ENCODE measurements around the gene TUG1.

TUG1 gene

DNA sequence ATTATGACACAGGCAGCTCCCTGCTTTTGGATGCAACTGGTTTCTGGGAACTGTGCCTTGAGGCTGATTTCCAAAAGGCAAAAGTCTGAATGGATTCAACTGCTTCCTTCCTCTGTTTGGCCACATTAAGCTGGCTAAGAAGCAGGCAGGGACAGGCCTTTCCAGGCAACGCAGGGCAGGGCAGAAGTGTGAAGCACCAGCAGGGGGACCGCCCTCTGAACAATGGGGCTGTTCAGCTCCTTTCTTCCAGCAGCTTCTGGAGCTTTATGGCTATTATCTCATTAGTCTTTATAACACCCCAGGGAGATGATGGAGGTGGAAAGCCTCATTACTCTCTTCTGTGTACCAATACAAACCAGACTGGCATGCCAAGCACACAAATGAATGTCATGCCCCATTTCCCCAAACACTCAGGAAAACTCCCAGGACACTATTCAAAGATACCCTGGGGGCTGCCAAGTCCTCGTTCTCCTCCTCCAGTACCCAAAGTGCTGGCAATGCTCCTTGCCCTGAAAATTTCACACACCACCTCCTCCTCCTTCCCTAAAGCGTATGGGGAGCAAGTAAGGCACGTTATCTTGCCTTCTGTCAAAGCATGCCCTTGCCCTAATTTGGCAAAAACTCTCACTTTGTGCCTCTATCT lies 21.8 kb upstream of the TUG1 start:
- no peak for DNase-seq (ENCODE audit: low read depth in 4 of 4, low spot score in 1 of 4)

DNA sequence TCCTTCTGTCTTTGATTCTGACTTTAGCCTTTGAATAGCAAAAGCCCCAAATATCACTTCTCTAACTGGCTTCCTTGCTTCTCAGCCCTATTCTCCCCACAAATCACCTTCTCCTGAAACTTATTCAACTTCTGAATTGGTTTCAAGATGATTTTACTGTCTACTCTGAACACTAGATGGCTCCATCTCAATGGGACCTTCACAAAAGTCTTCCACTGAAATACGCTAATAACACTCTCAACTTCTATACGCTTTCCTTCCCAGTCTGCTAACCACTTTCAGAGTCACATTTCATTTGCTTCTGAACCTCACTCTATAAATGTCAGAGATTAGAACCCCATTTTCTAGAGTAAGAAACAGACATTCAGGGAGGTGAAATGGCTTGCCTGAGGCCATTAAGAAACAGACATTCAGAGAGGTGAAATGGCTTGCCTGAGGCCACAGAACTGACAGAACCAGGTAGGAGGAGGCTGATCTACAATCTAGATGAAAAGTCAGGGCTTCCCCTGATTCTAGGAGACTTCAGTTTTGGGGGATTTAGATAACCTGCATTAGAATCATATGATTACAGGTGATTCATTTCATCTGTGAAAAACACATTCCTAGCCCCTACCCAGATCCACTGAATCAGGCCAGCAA lies 21.1 kb upstream of the TUG1 start:
- DNase-seq (ENCODE audit: low read depth in 4 of 4, low spot score in 1 of 4): no peak

DNA sequence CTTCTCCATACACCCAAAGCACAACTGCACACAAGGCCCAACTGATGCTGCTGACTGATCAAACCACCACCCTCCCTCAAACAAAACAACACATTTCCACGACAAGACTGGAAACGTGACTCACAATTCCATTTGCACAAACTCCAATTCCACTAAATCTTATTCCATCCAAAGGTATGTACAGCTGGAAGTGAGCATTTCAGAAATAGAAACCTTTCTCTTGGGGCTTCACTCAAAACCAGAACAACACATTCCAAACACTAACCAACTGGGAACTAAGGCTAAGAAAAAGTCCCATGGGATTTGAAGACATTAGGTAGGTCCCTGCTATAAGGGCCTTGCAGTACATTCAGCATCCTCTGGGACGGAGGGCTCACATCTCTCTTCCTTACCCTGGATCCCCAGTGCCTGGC lies 20.1 kb upstream of the TUG1 start:
- no peak for DNase-seq (ENCODE audit: low read depth in 4 of 4, low spot score in 1 of 4)

DNA sequence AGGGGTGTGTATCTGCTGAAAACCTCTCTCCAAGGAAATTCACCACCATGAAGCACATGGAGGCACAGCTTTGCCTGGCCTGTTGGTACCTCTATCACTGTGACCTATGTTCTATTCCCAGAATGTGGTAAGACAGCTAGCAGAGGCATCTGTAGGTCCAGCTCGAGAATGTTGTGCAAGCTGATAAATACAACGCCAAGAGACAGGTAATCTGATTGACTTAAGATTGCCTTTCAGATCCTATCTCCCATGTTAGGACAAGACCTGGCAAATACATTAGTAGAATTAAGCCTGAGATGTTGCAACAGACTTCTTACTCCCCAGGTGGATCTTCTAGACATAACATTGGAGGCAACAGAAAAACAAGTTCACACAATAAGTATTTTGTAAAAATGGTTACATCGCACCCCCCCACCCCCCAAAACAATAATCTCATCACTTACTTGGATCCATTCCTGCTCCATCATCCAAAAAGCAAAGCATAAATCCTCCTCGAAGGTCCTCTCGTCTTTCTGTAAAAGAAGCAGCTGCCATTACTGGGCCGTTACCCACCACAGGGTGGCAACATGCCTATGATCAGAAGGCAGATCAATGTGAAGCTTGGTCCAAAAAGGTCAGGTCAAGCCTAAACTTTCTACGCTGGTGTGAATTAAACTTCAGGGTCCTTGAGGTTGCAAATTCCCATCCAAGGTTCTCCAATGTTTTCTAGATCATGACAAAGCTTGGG lies 19.0 kb upstream of the TUG1 start:
- DNase-seq (ENCODE audit: low read depth in 4 of 4, low spot score in 1 of 4): no peak

DNA sequence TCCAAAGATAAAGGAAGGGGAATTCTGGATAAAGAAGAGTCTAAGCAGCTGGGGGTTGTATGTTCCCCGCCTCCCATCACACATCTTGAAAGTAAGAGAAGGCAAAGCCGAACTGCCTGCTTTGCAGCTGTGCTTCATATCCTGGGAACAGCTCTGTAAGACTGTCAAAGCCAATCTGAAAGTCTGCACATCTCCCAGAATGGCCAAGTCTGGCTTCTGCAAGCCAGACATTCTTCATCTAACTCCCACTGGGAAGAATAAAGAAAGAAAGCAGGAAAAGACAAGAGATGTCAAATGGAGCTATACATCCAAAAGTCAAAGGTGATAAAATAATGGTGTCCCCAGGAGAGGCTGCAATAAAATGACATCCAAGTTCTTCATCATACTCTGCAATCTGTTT lies 15.9 kb upstream of the TUG1 start:
- no peak for DNase-seq (ENCODE audit: low read depth in 4 of 4, low spot score in 1 of 4)

DNA sequence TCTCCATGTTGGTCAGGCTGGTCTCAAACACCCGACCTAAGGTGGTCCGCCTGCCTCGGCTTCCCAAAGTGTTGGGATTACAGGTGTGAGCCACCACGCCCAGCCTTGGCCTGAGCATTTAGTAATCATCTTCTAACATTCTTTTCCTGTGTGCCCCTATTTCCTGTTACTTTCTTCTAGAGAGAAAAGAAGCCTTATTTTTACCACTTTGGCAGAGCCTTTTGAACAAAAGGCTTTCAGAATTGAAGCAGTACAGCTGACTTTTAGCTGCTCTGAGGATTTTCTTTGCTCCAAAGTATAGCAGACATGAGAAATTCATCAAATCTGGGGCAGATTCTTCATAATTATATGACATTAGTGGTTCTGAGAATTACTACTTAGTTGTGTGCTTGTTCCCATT lies 13.9 kb upstream of the TUG1 start:
- no peak for DNase-seq (ENCODE audit: low read depth in 4 of 4, low spot score in 1 of 4)

DNA sequence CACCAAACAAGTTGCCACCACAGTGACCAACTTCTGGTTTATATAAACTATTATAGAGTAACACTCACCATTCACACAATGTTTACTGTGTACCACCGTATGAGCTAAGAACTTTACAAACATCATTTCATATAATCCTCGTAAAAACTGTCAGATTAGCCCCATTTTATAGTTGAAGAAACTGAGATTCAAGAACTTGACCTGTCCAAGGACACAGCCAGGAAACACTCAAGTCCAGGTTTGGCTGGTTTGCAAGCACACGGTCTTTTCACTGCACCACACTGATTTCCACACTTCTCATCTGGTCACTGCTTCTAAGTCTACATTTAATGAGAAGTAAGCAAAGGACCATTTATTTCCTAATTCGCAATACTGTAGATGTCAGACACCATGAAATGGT lies 4.2 kb upstream of the TUG1 start:
- no peak for DNase-seq (ENCODE audit: low read depth in 4 of 4, low spot score in 1 of 4)

DNA sequence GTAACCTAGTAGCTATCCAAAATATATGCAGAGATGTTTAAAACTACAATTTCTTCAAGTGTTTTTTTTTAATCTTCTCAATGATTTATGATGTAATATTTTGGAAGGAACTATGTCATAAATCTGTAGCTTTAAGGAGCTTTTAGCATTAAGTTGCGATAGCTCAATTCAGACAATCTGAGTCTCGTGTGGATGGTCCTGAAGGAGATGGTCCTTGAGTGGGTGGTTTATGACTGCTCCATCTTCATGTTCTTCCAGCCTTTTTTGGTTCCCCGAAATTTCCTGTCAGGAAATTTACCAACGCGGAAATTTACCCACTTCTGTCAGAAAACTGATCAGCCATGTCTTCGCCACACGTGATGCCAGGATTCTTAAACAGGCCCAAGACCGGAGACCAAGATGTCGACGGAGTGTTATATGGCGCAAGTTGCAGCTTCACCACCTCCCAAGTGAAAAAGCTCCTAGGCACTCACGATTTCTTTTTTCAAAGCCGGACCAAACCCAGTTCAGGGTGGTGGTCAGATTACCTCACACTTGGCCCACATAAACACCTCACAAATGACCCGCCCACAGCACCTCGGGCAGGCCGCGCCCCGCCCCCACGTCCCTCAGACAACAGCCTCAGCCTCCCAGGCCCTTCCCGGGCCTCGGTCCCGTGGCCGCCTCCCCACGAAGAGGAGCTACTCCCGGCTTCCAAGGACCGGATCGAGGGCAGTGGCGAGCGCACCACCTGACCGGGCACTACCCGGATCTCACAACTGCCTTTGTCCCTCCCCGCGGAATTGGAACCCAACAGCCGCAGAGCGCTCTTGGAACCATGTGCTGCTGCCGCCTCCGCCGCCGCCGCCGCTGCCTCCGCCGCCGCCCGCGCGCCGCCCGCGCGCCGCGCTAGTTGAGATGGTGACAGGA lies 796 bp upstream of the TUG1 start, which contains the start of gene MORC2:
Gene MORC2, minus strand, starts transcription at position 760 of the 909 bp plus-strand sequence. CDS start 885 bp downstream, outside the sequence.
- no peak for DNase-seq (ENCODE audit: low read depth in 4 of 4, low spot score in 1 of 4)

DNA sequence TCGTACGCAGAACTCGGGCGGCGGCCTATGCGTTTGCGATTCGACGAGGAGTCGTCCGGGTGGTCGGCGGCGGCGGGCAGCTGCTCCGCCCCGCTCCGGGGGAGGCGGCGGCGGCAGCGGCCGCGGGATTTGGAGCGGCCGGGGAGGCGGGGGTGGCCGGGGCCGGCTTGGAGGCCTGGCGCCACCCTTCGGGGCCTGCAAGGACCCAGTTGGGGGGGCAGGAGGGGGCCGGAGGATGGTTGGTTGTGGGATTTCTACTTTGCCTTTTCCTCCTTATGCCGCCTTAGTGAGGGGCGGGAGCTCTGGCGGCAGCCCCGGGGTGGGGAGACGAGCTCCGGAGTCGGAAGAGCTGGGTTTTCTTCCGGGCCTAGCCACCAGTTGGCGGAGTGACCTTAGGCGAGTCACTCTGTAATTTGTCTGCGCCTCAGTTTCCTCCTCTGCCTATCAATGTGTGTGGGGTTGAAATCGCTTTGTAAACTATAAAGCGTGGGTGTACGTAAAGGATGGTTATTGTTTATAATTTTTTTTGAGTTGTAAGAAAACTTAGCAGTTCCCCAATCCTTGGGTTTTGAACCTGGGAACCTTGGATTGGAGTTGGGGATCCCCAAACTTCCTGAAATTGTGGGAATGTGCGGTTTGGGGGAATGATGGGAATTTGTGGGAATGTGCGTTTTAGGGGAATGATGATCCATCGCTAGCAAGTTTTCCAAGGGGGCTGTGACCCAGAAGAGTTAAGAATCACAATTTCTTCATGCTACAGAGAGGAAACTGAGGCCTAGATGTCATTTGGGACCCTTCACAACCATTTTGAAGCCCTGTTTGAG lies 679 bp downstream of the TUG1 start:
- DNase-seq (ENCODE audit: low read depth in 4 of 4, low spot score in 1 of 4): peak in 2 of 4 experiments; percentile 2 to 21

DNA sequence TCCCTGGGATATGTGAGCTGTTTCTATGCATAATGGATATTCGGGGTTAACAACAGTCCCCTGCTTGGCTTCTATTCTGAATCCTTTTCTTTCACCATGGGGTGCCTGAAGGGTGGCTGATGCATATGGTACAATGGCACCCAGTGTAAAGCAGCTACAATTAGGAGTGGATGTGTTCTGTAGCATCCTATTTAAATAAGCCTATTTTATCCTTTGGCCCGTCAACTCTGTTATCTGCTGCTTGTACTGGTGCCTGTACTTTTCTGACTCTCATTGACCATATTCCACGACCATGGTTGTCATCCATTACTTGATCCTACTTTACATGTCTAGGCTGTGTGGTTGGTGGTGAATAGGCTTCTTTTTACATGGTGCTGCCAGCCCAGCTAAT lies 1.3 kb downstream of the TUG1 start:
- no peak for DNase-seq (ENCODE audit: low read depth in 4 of 4, low spot score in 1 of 4)

DNA sequence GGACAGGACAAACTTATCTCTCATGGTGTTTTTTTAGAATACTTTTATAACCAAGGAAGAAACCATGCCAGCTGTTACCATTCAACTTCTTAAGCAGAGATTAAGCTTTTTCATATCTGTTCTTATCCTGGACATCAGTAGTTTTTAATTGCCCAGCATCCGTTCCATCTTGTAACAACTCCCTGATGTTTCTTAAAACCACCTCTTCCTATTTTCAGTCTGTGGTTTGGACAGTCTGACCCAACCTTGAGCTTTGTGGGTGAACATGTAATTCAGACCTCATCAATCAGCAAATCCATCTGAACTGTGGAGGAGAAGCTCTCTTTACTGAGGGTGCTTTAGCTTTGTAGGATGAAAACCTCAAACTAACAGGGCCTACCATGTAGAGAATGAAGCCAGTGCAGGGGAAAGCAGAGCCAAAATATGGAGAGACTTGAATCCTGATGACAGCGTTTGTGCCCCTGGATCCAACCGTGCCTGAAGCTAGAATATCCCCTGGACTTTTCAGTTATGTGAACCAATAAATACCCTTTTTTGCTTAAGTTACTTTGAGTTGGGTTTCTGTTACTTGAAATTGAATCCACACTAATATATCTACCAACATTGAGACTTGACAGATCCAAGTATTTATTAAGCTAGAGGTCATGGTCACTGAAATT lies 9.4 kb downstream of the TUG1 start:
- DNase-seq (ENCODE audit: low read depth in 4 of 4, low spot score in 1 of 4): no peak

DNA sequence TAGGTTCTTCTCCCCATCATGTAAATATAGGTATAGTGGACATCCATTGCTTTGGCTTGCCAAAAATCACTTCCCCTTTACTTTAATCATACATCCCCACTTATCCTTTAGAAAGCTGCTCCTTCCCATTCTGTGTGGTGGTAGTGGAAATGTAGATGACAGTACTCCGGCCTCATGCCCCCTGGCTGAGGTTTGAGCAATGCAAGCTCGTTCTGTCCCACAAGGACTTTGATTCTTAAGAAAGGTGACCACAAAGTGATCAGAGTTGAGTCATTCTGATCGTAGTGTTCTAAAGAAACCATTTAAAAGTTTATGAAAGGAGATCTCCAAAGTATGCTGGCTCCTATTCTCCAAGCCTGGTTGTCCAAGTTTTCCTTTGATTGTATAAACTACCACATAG lies 10.9 kb downstream of the TUG1 start:
- DNase-seq (ENCODE audit: low read depth in 4 of 4, low spot score in 1 of 4): no peak

DNA sequence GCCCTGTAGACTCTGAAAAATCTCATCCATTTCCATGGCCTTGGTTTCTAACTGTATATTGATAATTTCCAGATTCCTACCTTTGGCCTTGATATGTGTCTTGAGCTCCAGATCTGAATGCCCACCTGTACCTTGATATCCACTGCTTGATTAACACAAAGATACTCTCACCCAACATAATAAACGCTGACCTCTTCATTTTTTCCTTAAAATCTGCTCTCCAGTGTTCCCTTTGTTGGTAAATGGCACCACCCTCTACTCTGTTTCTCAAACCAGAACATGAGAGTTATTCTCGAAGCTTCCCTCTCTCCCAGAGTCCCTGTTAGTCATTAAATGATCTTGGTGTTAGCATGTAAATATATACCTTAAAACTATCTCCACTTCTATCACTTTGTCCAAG lies 13.4 kb downstream of the TUG1 start:
- DNase-seq (ENCODE audit: low read depth in 4 of 4, low spot score in 1 of 4): no peak

DNA sequence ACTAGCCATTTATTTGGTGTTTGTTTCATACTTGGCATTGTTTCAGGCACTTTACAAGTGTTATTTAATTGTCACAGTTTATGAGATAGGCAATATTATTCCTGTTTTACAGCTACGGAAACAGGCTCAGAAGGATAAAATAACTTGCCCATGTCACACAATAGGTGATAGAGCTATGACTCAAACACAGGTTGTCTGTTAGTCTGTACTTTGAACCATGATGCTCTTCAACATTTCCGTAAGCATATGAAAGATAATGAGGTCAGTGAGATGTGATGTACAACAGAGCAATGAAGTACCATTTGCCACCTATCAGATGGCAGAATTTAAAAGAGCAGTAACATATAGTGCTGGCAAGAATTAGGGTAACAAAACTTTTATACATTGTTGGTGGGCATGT lies 15.3 kb downstream of the TUG1 start:
- no peak for DNase-seq (ENCODE audit: low read depth in 4 of 4, low spot score in 1 of 4)

DNA sequence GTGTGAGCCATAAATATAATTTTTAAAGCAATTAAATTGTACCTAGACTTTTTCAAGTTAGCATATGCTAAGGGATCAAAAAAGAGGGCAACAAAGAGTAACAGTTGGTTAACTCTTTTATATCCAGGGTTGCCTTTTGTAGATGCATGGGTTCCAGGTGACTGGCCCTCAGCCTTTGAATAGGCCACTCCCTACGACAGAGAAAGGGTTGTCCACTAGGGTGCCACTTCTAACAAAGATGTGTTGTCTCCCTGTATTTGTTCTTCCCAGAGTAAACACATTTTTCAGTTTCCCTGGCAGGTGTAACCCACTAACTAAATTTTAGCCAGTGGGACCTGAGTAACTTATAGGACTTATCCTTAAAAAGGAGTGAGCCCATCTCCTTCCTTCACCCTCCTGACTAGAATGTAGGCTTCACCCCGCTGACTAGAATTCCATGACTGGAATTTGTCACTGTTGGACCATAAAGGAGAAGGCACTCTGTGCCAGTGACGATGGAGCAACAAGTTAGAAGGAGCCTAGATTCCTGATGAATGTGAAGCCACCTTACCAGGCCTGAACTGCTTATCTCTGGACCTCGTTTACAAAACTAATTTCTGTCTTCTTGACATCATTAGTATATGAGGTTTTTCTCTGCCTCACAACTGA lies 16.6 kb downstream of the TUG1 start:
- DNase-seq (ENCODE audit: low read depth in 4 of 4, low spot score in 1 of 4): no peak

DNA sequence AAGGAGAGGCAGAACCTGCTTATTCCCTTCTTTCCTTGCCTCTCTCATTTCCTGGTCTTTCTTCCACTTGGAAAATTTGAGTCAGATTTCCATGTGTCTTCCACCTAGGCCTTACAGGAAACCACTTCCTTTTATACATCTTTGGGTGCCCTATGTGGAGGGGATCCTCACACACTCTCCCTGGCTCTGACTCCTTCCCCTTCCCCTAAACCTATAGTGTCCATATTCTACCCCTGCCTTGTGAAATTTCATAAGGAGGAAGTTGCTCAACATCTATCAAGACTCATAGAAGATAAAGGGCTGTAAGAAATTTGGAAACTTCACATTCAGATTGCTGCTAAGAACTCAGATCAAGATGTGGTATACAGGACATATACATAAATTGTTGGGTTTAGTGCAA lies 20.4 kb downstream of the TUG1 start:
- no peak for DNase-seq (ENCODE audit: low read depth in 4 of 4, low spot score in 1 of 4)

DNA sequence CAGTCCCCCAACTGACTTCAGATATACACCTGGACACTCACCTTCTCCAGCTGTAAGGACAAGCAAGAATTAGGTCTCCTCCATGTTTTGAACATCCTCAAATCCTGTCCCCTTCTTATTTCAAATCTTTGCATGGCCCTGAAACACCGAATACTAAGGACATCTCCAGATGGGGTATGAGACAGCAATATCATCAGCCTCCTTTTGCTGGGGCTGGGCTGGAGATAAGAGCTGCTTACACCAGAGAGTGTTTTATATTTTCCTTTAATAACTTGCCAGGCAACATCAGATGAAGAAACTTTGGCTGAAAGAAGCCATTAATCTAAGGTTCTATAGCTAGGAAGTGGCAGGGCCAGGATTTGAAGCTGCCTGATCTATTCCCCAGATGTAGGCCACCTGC lies 21.6 kb downstream of the TUG1 start:
- DNase-seq (ENCODE audit: low read depth in 4 of 4, low spot score in 1 of 4): no peak

DNA sequence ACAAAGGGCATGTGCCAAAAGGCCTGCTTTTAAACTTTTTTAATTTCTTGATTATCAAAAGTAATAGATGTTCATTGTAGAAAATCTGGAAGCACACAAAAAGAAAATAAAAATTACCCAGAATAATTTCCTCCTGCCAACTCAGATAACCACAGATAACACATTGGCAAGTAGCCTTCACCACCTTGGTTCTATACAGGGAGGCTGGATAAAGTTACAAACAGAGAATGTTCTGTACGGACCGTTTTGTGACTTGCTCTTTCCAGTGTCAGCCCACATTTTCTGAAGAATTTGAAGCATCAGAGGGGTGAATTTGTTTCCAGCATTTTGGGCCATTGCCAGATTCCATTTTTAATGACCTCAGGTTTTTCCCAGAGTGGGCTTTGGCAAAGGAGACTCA lies 23.5 kb downstream of the TUG1 start:
- no peak for DNase-seq (ENCODE audit: low read depth in 4 of 4, low spot score in 1 of 4)

DNA sequence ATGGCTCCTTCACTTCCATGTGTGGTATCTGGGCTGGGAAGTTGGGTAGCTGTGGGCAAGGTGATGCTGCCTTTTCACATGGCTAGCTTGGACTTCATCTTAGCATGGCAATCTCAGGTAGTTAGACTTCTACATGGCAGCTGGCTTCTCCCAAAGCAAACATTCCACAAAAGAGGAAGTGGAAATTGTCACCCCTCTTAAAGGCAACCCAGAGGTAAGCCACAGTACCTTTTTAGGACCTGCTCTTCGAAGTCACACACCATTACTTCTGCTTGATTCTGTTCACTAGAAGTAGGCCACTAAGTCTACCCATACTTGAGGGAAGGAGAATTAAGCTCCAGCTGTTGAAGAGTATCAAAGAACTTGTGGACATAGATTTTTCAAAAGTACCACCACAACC lies 25.9 kb downstream of the TUG1 start:
- no peak for DNase-seq (ENCODE audit: low read depth in 4 of 4, low spot score in 1 of 4)

DNA sequence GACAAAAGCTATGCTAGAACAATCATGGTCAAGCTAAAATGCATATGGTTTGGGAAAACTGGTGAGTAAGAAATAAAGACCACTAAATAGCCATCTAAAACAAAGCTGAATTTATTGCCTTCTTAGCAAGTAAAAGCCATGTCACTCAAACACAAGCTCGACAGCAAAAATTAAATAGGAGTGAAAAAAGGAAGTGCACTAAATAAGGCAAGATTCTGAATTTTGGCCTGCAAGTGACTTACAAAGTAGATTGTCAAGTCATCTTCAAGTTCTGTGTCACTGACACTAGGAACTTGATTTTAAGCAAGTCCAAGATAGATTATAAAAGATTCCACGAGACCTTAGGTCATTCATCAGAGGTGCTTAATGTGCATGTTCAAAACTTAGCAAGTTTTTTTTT lies 27.4 kb downstream of the TUG1 start:
- no peak for DNase-seq (ENCODE audit: low read depth in 4 of 4, low spot score in 1 of 4)

Measured in stimulated activated CD4-positive, alpha-beta T cell treated with anti-CD3 and anti-CD28 coated beads, Interleukin-1b, Interleukin-23, amount 100 ng/mL, for 24 hours (primary cell).